GM12865 (cell line): ENCODE data around the gene SLC38A4.

Source experiments
- DNase-seq: peaks from one replicate; pipeline ENCODE4 v3.0.0; 2010; ENCODE audit warnings: low read depth
- H3K4me3 ChIP-seq: 2 replicates; pipeline ENCODE4 v1.5.1; 2011; ENCODE audit warnings: mild to moderate bottlenecking, low read depth, low read length, control low read depth
- CTCF ChIP-seq: IDR thresholded peaks from 2 replicates; pipeline ENCODE4 v1.5.1; 2011; ENCODE audit warnings: low read length, control low read depth, low read depth, inconsistent platforms; ENCODE audit not compliant: insufficient read depth; ENCODE audit errors: missing control alignments

The SLC38A4 gene

GRCh38 chr12:46801293-46801692, 24.5 kb downstream of the SLC38A4 start:
- no peak overlapping the region for H3K4me3 ChIP-seq
- TF ChIP-seq CTCF: no peak
- DNase-seq: no peak

GRCh38 chr12:46800160-46800559, 25.6 kb downstream of the SLC38A4 start:
- no peak for DNase-seq
- no peak for TF ChIP-seq CTCF
- H3K4me3 ChIP-seq: no peak overlapping the region

- H3K4me3 ChIP-seq: no peak overlapping the region
- TF ChIP-seq CTCF: no peak
- DNase-seq: no peak
Measured at GRCh38 chr12:46798648-46799047, 27.1 kb downstream of the SLC38A4 start.

GRCh38 chr12:46798056-46798455, 27.7 kb downstream of the SLC38A4 start:
- no peak for TF ChIP-seq CTCF
- H3K4me3 ChIP-seq: no peak overlapping the region
- no peak for DNase-seq

GRCh38 chr12:46795988-46796387, 29.8 kb downstream of the SLC38A4 start:
- no peak for DNase-seq
- TF ChIP-seq CTCF: no peak
- H3K4me3 ChIP-seq: no peak overlapping the region

- H3K4me3 ChIP-seq: no peak overlapping the region
- peak; percentile 46 for DNase-seq
- no peak for TF ChIP-seq CTCF
Measured at GRCh38 chr12:46794593-46795190, 31.1 kb downstream of the SLC38A4 start.

GRCh38 chr12:46792925-46793324, 32.9 kb downstream of the SLC38A4 start:
- no peak for DNase-seq
- TF ChIP-seq CTCF: no peak
- no peak overlapping the region for H3K4me3 ChIP-seq
